NCI-H446 (cell line): ENCODE data around the gene LRP5.
"Not testable (repeated sequence)": the region's sequence is repeated elsewhere in the genome, so short reads cannot be mapped to it uniquely, and the experiment has no call there.

Experiments used
- DNase-seq, 2 experiments: peaks; one replicate each; lab custom pipeline; 2025; lab: John Stamatoyannopoulos, UW

Gene LRP5

DNA sequence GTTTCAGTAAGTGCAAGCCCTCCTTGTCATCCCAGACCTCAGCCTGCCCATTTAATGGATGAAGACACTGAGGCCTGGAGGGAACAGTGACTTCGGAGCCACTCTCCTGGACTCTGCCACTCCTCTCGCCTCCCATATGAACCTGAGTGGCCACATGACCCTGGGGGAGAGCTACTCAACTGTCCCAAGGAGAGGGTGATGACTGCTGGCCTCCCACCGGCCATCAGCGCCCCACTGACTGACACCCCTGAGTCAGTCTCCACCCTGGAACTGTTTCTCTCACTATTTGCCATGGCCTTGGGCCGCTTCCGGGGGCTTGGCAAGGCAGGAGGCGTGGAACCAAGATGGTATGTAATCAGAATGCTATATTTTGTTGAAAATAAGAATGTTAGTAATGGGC lies 17.1 kb downstream of the LRP5 start:
- DNase-seq, result no peak

DNA sequence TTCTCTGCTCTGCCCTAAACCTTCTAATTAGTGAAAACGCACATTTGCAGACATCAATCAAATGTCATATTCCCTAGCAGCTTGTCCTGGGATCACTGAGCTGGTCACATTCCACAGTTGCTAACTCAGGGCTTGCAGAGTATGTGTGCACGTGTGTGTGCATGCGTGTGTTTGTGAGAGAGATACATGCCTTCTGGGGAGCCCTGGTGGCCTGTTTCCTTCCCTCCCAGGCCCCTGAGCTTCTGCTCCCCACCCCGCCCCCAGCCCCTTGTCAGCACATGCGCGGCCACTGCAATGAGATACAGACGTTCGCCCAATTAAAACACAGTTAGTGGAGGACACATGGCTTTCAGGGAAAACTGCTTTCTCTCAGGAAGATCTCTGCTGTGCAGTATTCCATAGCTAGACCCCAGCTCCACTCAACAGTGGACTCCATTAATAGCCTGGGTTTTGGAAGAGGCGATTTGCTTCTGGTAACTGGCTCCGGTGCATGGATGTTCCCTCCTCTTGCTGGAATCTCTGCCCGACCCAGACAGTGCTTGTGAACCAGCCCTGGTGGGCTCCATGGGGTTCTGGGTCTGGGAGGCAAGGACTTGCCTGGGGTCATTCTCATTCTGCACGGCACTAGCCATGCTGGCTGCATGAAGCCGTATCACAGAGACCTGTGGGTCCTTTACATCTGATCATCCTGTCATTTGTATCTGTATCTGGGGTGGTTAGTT lies 17.7 kb downstream of the LRP5 start:
- no peak for DNase-seq

DNA sequence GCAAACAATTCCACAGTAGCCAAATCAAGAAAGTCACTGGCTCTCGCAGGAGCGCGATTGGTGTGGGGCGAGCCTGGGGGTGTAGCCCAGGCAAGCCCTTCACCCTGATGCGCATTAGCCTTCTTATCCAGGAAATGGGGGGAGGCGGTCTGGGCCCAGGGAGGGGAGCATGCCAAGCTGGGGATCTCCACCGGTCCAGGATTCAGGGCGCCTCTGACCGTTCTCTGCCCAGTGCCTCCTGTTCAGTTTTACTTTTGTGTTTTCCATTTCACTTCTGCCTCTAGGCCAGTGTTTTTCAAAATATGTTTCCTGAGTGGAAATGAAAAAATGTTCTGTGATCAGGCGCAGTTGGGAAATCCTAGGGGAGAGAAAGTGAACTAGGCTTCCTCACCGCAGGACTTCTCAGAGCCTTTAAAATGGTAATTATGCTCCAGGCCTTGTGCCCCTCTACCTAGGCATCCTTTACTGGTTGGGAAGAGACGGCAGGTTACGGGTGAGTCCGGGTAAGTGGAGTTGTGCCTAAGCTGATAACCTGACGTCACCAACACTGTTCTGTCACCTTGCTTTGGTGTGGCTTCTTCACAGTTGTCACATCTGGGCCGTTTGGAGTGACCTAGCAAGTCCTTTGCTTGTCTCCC lies 18.4 kb downstream of the LRP5 start:
- no peak for DNase-seq

DNA sequence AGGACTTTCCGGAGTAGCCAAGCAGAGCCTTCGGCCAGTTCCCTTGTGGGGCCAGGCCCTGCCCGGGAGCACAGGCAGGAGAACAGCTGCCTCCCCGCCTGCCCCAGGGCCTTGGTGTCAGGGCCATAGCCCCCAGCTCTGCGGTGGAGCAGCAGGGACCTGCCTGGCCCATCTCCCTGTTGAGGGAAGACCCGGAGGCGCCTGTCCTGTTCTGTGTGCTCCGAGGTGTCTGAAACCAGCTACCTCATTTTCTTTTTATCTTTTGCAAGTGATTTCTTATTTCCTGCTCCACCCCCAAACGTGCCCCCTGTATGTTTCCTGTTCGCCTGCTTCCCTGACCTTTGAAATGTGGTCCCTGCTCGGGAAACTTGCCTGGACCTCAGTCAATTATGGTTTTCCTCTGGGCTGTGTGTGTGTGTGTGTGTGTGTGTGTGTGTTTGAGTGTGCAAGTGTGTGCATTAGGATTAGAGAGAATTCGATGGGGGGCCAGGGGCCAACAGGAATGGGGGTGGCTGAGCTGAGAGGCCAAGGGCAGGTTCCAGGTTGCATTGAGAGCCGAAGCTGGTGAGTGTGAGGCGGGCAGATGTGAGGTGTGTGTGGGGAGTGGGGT lies 19.1 kb downstream of the LRP5 start:
- no peak for DNase-seq

DNA sequence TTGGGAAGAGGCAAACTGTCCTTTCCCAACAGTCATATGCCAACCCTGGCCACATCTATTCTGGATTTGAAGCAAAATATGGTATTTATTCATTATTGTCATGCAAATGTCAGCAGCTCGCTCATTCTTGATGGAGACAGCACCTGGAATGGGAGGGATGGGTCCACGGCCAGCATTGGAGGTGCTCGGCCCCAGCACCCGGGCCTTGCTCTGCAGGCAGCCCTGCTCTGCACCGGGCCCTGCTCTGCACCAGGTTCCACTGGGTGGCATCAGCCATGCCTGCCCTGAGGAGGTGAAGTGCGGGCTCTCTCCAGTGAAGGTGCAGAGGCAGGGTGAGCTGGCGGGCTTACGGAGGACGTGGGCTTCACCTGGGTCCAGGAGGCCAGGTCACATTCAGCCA lies 19.8 kb downstream of the LRP5 start:
- DNase-seq, result no peak

DNA sequence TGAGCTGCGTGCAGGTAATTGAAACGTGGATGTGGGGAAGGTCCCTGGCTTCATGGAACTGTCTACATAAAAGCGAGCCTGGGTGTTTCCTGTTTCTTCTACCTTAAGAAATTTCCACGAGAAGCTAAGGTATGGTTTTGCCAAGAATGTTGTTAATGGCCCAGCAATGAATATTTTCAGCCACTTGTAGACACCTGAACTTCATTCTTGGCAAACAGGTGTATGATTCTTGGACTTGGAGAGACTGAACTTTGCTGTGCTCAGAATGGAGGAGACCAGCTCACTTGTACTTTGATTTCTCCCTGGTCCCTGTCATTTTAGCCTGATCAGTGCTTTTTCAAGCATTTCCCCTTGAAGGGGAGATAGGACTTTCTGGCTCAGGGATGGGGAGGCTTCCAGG lies 20.8 kb downstream of the LRP5 start:
- DNase-seq, result no peak

DNA sequence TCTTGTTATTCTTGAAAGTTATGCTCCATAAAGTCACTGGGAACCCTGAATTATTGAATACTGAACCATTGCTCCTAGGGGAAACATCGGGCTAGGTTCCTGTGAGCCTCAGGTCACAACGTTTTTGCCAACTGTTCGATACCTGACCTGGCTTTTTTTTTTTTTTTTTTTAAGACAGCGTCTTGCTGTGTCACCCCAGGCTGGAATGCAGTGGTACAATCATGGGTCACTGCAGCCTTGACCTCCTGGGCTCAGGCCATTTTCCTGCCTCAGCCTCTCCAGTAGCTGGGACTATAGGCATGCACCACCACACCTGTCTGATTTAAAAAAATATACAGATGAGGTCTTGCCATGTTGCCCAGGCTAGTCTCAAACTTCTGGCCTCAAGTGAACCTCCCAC lies 22.5 kb downstream of the LRP5 start:
- DNase-seq, result no peak

DNA sequence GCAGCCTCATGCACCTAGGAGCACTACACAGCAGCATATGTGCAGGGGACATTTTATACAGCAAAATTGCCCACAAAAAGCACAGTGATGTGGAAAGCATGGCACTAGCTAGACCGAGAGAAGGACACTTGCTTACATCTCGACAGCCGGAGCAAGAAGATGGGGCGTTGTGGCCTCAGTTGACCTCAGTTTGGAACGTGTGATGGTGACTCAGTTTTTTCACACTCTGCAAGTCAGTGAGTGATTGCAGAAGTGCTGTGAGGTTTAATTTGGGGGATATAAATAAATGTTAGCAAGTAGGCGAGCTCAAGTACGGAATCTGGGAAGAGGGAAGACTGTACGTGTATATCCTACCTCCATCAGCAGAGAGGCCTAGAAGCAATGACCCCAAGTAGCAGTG lies 23.3 kb downstream of the LRP5 start:
- DNase-seq, result no peak

DNA sequence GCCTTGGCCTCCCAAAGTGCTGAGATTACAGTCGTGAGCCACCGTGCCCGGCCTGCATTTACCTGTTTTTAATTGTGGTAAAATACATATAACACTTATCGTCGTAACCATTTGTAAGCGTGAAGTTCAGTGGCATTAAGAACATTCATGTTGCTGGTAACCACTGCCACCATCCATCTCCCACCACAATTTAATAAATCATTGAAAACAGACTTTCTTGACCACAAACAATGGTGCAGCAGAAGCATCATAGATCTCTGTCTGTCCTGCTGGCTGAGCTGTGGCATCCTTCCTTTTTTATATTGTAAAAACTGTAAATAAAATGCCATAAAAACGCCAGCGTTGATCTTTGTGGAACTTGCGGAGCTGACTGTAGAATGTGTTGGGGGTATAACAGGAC lies 24.3 kb downstream of the LRP5 start:
- no peak for DNase-seq

DNA sequence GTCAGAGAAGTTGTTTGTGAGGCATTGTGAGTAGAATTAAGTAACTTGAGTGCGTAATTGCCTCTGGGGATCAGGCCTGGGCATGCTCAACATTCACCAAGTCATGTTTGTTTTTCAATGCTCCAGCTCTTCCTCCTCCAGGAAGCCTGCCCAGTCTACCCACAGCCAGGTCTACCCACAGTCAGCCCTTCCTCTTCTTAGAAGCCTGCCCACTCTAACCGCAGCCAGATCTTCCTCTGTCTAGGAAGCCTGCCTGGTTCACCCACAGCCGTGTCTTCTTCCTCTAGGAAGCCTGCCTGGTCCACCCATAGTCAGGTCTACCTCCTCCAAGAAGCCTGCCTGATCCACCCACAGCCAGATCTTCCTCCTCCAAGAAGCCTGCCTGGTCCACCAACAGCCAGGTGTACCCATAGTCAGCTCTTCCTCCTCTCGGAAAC lies 25.0 kb downstream of the LRP5 start:
- DNase-seq, result no peak

DNA sequence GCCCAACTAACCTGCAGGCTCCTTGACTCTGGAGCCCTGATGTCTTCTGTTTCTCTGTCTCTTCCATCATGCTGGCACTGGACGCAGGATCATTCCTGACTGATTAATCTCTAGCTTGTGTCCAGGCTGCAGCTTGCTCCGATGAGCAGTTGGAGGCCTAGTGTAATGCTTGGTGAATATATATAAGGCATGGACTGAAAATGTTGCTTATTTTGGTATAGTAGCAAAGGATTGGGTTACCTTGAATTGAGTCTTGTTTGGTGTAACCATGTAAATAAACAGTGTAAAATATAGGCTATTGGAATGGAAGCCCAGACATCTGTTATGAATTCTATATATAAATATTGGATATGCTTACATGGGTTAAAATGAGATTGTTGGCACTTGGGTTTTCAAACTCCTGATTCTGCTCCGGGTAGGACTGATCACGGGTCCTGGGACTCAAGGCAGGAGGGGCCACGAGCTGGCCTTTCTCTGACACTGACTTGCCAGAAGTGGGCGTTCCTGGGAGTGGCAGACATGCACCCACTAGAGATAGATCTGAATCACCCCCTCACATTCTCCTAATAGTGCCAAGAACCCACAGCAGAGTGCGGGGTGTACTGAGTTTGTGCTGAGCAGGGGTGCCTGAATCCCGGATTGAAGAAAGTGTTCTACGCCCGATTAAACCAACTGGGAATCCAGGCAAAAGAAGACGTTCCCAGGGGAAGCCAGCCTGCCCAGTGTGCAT lies 25.8 kb downstream of the LRP5 start:
- peak in 1 of 2 experiments; percentile 34 for DNase-seq

DNA sequence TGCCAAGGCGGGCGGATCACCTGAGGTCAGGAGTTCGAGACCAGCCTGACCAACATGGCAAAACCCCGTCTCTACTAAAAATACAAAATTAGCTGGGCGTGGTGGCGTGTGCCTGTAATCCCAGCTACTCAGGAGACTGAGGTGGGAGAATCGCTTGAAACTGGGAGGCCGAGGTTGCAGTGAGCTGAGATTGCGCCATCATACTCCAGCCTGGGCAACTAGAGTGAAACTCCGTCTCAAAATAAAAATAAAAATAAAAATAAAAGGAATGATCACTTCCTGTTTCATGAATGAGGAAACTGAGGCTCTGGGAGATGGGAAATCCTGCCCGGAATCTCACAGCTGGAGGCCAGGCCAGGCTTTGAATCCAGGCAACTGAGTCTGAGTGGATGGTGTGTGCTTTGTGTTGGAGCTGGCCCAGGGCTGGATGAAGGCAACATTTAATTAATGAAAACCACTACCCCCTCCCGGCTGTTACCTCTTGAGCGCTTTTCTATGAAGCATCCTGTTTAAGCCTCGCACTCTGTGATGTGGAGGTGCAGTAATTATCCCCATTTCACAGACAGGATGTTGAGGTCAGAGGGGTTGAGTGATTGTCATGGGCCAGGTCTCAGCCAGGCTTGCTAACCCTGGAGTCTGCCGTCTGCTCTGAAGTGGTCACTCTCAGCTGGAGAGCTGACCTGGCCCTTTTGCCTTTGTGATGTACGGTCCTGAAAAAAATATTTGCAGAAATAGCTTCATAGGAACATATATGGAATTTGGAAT lies 27.8 kb downstream of the LRP5 start:
- DNase-seq, result no peak

DNA sequence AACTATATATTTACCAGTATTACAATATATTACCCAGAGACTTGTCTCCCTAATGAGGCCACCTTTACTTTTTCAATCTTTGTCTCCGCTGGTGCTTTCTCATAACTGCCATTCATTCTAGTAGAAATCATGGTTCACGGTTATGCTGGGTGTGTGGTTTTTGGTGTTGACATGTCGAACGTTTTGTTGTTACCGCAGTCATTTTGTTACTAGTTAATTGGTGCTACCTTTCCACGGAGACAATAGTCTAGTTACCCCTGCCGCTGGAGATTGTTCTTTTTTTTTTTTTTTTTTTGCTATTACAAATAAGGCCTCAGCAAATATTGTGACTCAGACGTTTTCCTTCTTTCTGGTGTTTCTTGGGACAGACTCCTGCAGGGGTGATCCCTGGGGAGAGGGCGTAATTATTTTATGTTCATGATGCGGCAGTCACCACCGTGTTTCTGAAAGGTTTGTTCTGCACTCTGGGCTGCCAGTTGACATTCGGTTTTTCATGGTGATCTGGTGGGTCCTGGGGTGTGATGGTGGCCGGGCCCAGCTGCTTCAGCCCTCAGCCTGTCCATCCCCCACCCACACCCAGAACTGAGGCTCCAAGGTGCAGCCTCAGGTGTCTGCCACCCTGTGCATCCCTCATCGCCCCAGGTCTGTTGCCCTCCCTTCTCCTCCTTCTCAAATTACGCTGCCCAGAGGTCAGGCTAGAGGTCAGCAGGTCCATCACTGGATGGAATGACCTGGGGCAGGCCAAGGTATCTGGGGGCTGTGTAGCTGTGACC lies 28.6 kb downstream of the LRP5 start:
- DNase-seq, result no peak

DNA sequence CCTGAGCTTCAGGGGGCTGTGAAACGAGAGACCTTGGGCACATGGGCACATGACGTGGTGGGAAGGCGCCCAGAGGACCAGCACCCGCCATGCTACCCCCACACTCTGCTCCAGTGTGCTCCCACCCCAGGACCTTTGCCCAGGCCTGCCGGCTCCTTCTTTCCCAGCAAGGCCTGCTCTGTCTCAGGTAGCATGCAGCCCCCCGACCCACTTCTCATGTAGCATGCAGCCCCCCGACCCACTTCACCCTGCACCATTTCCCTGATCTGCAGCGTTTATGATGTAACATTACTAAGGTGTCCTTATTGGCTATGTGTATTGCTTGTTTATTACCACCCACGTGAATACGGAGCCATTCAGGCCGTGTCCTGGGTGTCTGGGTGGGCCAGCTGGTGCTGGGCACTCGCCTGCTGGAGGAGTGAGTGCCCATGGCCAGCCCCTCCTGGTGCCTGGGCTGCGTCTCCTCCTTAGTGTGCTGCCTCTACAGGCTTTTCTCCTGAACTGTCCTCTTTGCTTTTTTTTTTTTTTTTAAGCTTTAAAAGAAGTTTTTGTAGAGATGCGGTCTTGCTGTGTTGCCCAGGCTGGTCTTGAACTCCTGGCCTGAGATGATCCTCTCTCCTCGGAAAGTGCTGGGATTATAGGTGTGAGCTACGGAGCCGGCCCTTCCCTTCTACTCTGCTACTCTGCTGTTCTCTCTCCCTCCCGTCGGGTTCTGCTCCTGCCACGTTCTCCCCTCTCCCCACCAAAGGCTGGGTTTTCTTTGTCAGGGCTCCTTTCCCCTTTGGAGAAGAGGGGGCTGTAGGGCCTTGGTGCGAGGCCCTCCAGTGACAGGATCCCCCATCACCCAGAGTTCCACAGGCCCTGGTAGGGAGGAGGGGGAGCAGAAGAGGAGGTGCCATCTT lies 29.4 kb downstream of the LRP5 start:
- no peak for DNase-seq

DNA sequence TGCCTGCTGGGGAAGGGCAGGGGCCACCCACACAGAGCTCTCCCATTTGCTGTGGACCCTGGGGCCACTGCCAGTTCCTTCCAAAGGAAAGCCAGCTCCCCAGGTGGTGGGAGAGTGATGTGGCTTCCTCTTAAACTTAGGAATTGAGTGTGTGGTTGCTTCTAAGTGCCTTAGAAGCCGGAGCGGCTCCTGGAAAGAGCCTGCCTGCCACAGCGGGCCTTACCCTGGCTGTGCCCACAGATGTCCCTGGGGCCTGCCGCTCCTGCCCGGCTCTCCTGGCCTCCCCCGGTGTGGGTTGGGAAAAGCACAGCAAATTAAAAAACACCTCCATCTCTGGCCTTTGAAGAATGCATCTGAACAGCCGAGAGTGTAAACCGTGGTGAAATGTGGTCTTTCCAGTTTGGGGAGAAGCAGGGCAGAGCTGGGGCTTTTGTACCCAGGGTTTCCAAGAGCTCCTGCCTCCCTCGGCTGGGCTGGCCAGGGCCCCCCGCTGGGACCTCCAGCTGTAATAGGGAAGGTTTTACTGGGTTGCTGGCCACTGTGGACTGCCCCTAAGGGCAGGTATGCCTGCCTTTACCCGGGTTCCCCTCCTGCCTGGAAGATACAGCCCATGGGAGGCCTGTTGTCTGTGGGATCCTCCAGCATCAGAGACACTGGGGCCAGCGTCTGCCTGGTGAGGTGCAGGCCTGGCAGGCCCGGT lies 30.2 kb downstream of the LRP5 start:
- no peak for DNase-seq

DNA sequence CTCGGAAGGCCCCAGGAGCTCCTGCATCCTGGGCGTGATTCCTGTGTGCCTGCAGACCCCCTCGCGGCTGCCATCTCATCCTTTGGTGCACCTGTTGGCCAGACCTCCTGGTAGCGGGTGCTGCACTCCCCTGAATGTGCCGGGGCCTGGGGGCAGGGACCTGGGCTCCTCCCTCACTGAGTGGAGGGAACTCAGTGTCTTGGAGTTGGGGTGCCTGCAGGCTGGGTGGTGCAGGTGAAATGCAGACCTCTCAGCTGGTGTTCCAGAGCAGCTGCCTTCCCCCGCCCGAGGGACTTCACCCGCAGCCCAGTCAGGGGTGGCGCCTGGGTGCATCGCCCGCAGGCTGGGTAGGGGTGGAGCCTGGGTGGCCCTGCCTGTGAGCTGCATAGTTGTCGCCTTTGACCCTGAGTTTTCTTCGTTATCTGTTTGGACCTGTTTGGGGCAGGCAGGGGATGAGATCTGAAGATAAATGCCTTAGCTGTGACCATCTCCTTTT lies 31.4 kb downstream of the LRP5 start:
- DNase-seq, result no peak

DNA sequence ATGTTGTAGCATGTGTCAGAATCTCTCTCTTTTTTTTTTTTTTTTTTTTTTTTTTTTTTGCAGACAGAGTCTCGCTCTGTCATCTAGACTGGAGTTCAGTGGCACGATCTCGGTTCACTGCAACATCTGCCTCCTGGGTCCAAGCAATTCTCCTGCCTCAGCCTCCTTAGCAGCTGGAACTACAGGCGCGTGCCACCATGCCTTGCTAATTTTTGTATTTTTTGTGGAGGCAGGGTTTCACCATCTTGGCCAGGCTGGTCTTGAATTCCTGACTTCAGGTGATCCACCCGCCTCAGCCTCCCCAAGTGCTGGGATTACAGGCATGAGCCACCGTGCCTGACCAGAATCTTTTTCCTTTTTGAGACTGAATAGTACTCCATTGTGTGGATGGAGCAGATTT lies 32.4 kb downstream of the LRP5 start:
- not testable (repeated sequence) for DNase-seq

DNA sequence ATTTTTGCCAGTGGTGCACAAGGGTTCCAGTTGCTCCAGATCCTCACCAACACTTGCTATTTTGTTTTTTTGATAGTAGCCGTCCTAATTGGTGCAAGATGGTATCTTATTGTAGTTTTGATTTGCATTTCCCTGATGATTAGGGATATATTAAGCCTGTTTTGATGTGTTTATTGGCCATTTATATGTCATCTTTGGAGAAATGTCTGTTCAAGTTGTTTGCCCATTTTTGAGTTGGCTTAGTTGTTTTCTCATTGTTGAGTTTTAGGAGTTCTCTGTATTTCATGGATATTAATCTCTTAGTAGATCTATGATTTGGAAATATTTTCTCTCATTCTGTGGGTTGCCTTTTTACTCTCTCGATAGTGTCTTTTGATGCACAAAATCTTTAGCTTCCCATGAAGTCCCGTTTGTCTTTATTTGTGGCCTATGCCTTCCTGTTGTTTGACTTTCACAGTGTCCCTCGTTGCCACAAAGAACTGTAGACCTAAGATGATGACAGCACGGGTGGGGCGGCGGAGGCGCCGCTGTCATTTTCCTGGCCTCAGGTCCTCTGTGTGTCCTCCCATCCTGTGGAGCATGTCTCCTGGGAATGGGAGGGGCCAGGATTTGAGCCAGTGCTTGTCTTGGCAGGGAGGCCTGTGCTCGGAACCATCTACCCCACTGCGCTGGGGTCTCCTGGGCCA lies 33.5 kb downstream of the LRP5 start:
- DNase-seq, result no peak

DNA sequence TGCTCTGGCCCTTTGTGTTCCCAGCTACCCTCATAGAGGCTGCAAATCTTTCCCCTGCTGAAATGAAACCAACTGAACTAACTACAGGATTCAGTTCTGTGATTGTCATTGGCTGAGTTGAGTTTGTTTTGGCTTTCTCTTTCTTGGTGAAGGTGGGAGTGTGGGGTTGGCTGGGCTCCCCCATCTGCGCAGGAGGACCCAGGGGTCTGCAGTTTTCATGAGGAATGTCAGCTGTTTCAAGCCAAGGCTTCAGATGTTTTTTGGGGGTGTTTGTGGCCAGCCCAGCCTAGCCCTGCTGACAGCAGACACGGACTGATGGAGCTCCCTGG lies 34.0 kb downstream of the LRP5 start:
- no peak for DNase-seq
